ENCODE data around the gene ADCY1.
"Not testable (repeated sequence)": the region's sequence is repeated elsewhere in the genome, so short reads cannot be mapped to it uniquely, and the experiment has no call there.

The ADCY1 gene

GRCh38 chr7:45715471-45716352, 141.5 kb downstream of the ADCY1 start:
- no peak for DNase-seq

- DNase-seq, result no peak
Measured at GRCh38 chr7:45716380-45717203, 142.4 kb downstream of the ADCY1 start.

- DNase-seq, result no peak
Measured at GRCh38 chr7:45717537-45718235, 143.5 kb downstream of the ADCY1 start.

GRCh38 chr7:45718464-45719330, 144.5 kb downstream of the ADCY1 start:
- no peak for DNase-seq

- DNase-seq, result no peak
Measured at GRCh38 chr7:45720989-45721388, 146.8 kb downstream of the ADCY1 start.

- no peak for DNase-seq
Measured at GRCh38 chr7:45721686-45722598, 147.8 kb downstream of the ADCY1 start.

GRCh38 chr7:45725231-45725630, 151.1 kb downstream of the ADCY1 start:
- not testable (repeated sequence) for DNase-seq

- DNase-seq, result no peak
Measured at GRCh38 chr7:45726883-45727282, 152.7 kb downstream of the ADCY1 start.

GRCh38 chr7:45731692-45732443, 157.7 kb downstream of the ADCY1 start:
- DNase-seq, result not testable (repeated sequence)

GRCh38 chr7:45738920-45739319, 164.8 kb downstream of the ADCY1 start:
- not testable (repeated sequence) for DNase-seq

- not testable (repeated sequence) for DNase-seq
Measured at GRCh38 chr7:45740573-45740972, 166.4 kb downstream of the ADCY1 start.

GRCh38 chr7:45748976-45749375, 174.8 kb downstream of the ADCY1 start:
- not testable (repeated sequence) for DNase-seq

- DNase-seq, result not testable (repeated sequence)
Measured at GRCh38 chr7:45751352-45751751, 177.2 kb downstream of the ADCY1 start.

GRCh38 chr7:45756333-45756732, 182.2 kb downstream of the ADCY1 start:
- not testable (repeated sequence) for DNase-seq

- not testable (repeated sequence) for DNase-seq
Measured at GRCh38 chr7:45756757-45757156, 182.6 kb downstream of the ADCY1 start.

- DNase-seq, result not testable (repeated sequence)
Measured at GRCh38 chr7:45759464-45759863, 185.3 kb downstream of the ADCY1 start.

GRCh38 chr7:45761545-45762205, 187.5 kb downstream of the ADCY1 start:
- not testable (repeated sequence) for DNase-seq

- DNase-seq, result not testable (repeated sequence)
Measured at GRCh38 chr7:45762225-45762994, 188.2 kb downstream of the ADCY1 start.

Data from NCI-H510A (cell line).